ENCODE measurements around the gene PRKCB.

The PRKCB gene

GRCh38 chr16:24036038-24036543 is 200.3 kb downstream of the PRKCB start:
- DNase-seq (ENCODE audit: low read depth in 2 of 3, low spot score in 2 of 3), result no peak

- no peak for DNase-seq (ENCODE audit: low read depth in 2 of 3, low spot score in 2 of 3)
Measured at GRCh38 chr16:24036614-24037013, 200.8 kb downstream of the PRKCB start.

GRCh38 chr16:24037335-24037734 is 201.6 kb downstream of the PRKCB start:
- DNase-seq (ENCODE audit: low read depth in 2 of 3, low spot score in 2 of 3), result no peak

- peak; percentile 56 to 74 (median 70) for DNase-seq (ENCODE audit: low read depth in 2 of 3, low spot score in 2 of 3)
Measured at GRCh38 chr16:24041834-24042631, 206.2 kb downstream of the PRKCB start.

- no peak for DNase-seq (ENCODE audit: low read depth in 2 of 3, low spot score in 2 of 3)
Measured at GRCh38 chr16:24044467-24044866, 208.7 kb downstream of the PRKCB start.

GRCh38 chr16:24045641-24046040 is 209.9 kb downstream of the PRKCB start:
- no peak for DNase-seq (ENCODE audit: low read depth in 2 of 3, low spot score in 2 of 3)

- no peak for DNase-seq (ENCODE audit: low read depth in 2 of 3, low spot score in 2 of 3)
Measured at GRCh38 chr16:24046442-24046841, 210.7 kb downstream of the PRKCB start.

GRCh38 chr16:24049113-24049512 is 213.3 kb downstream of the PRKCB start:
- DNase-seq (ENCODE audit: low read depth in 2 of 3, low spot score in 2 of 3), result no peak

- no peak for DNase-seq (ENCODE audit: low read depth in 2 of 3, low spot score in 2 of 3)
Measured at GRCh38 chr16:24051125-24051524, 215.3 kb downstream of the PRKCB start.

- DNase-seq (ENCODE audit: low read depth in 2 of 3, low spot score in 2 of 3), result no peak
Measured at GRCh38 chr16:24052329-24053098, 216.7 kb downstream of the PRKCB start.

- no peak for DNase-seq (ENCODE audit: low read depth in 2 of 3, low spot score in 2 of 3)
Measured at GRCh38 chr16:24053099-24053946, 217.5 kb downstream of the PRKCB start.

- no peak for DNase-seq (ENCODE audit: low read depth in 2 of 3, low spot score in 2 of 3)
Measured at GRCh38 chr16:24054741-24055491, 219.1 kb downstream of the PRKCB start.

- DNase-seq (ENCODE audit: low read depth in 2 of 3, low spot score in 2 of 3), result no peak
Measured at GRCh38 chr16:24062270-24062817, 226.6 kb downstream of the PRKCB start.

- no peak for DNase-seq (ENCODE audit: low read depth in 2 of 3, low spot score in 2 of 3)
Measured at GRCh38 chr16:24069036-24069590, 233.3 kb downstream of the PRKCB start.

- peak in 1 of 3 experiments; percentile 7 for DNase-seq (ENCODE audit: low read depth in 2 of 3, low spot score in 2 of 3)
Measured at GRCh38 chr16:24070851-24071250, 235.1 kb downstream of the PRKCB start.

- DNase-seq (ENCODE audit: low read depth in 2 of 3, low spot score in 2 of 3), result no peak
Measured at GRCh38 chr16:24071666-24072360, 236.0 kb downstream of the PRKCB start.

GRCh38 chr16:24073321-24073720 is 237.5 kb downstream of the PRKCB start:
- no peak for DNase-seq (ENCODE audit: low read depth in 2 of 3, low spot score in 2 of 3)

GRCh38 chr16:24074574-24074973 is 238.8 kb downstream of the PRKCB start:
- DNase-seq (ENCODE audit: low read depth in 2 of 3, low spot score in 2 of 3), result no peak

- no peak for DNase-seq (ENCODE audit: low read depth in 2 of 3, low spot score in 2 of 3)
Measured at GRCh38 chr16:24075302-24075701, 239.5 kb downstream of the PRKCB start.

All from activated CD8-positive, alpha-beta memory T cell treated with anti-CD3 and anti-CD28 coated beads for 48 hours (primary cell).